OCI-M2 (cell line): Measurements from ENCODE around the gene TXLNB.

Experiments used
- DNase-seq: peaks from one replicate; lab custom pipeline; 2025; ENCODE audit not compliant: unreplicated experiment; lab: John Stamatoyannopoulos, UW

TXLNB gene

DNA sequence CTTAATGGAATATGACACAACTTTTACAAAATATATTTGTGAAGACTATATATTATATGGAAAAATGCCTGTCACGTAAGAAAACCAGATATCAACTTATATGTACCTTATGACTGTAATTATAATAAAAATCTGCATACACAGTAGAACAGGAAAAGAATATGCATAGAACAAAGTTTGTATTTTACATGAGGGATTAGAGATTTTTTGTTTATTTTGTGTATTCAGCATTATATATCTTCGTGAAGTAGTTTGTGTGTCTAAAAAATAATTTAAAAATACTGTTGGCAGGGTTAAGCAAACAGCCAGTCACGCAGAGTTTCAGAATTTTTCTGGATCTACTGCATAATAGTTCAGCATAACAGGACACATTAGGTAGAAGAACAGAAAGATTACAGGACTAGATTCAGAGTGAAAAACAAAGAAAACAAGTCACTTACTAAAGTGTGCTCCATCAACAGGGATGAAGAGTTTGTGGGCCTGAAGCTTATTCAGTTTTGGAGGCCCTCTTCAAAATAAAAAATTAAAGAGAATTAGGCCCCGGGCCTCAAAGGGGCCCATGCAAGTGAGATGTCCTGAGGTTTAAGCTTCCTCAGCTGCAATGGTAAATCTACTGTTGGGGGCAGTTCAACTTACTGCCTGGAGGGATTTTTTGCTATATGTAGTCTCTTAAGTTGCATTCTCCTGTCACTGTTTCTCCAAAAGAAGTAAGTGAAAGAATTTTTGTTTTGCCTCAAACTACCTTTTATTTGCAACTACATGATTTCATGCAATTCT, 16.3 kb downstream of the TXLNB start:
- no peak for DNase-seq

DNA sequence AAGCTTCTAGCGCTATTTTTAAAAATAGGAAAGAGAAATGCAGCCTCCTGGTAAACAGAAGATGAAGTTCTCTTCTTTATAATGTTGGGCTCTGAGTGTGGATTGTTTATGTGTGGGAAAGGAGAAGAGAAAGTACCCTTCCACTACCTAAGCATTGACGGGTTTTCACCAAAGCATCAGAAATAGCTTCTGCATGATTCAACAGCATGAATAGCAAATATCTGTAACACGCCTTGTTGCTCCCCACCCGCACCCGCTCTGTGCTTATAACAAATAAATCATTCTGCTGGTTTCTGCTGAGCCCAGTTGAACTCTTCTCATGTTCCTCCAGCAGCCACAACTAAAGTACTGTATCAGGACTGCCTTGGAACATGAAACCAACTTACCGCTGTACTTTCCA, 20.7 kb downstream of the TXLNB start:
- DNase-seq, result no peak

DNA sequence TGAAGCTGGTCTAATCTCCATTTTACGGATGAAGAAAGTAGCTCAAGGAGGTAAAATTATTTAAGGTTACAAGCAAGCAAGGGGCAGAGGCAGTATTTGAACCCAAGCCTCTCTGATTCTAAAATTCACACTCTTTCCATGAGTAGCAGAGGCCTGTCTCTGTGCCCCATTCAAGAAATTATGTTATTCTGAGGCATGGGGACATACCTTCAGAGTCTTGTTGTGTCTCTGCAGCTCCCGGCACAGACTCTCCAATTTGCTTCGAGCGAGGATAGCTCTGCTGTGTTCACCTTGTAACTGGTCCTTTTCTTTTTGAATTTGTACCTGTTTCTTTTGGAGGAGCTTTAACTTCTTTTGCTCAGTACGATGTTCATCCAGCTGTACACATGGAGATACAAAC, 21.5 kb downstream of the TXLNB start:
- DNase-seq, result no peak

DNA sequence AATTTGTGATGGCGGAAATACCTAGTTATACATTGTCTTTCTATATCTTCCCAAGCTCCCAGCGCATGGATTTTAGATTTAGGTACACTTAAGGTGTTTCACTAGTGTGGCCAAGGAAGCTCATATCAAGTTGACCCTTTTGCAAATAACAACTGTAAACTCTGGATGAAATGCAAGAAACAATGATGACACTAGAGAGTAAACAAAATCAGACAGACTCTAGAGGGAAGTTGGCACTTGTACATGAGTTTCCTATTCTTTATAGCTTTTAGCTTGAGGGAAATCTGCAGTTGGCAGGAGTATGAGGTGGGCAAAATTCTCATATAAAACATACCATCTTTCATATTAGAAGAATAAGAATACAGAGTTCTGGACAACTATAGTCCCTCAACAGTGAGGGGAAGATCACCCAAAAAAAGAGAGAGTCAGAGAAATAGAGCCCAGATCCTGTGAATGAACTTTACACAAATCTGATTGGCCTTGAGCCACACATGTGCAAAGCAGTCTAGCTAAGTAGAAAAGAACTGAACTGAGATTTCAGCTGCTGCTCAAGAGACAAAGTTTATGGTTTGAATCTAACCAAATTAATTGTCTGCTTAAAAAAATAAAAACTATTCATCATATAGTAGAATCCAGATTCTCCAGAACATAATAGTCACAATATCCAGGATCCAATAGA, 26.1 kb downstream of the TXLNB start:
- no peak for DNase-seq

- no peak for DNase-seq
These were observed 29.1 kb downstream of the TXLNB start for GRCh38 chr6:139262519-139263300.

- DNase-seq, result no peak
These were observed 33.9 kb downstream of the TXLNB start for GRCh38 chr6:139257821-139258398.

- no peak for DNase-seq
These were observed 34.5 kb downstream of the TXLNB start for GRCh38 chr6:139257291-139257690.

- no peak for DNase-seq
These were observed 35.7 kb downstream of the TXLNB start for GRCh38 chr6:139256087-139256486.

GRCh38 chr6:139254196-139254595, 37.6 kb downstream of the TXLNB start:
- DNase-seq, result no peak

DNA sequence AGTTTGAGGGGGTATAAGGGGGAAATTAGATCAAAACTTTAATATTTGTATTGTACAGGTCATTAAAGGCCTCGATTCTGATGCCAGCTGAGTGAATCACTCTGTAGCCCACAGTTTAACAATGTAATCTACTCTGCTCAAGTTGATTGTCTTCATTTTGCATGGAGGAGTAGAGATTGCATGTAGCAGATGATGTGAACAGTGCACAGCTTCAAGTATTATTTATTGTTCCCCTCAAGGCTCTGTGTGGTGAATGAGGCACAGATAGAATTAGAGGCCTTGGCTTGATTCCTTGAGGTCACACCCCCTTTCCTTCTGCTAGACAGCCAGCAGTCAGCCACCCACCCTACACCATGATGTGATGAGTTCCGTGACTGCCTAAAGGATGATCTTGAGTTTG, 38.1 kb downstream of the TXLNB start:
- DNase-seq, result no peak

GRCh38 chr6:139251691-139252390, 40.0 kb downstream of the TXLNB start:
- no peak for DNase-seq

DNA sequence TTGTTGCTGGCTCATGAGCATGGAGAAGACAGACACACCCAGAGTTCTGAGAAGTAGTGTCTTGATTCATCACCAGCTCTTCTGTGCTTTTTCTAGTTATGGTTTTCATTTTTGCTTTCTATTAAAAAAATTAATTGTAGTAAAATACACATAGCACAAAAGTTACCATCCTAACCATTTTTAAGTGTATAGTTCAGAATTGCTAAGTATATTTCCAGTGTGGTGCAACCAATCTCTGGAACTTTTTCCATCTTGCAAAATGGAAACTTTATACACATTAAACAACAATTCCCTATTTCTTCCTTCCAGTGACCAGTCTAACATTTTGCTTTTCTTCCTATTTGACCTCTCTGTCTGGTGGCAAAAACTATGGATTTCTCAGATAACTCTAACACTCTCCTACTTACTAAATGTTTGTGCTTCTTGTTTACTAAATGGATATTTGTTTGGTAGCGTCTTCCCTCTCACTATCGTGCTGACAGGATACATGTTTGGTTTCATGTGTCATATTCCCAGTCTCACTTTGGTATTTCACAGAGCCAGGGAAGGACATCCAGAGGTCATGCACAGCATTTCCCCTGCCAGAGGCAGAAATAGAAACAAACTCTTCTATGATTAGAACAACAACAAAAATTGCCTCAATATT, 40.6 kb downstream of the TXLNB start:
- no peak for DNase-seq

GRCh38 chr6:139250296-139251044, 41.3 kb downstream of the TXLNB start:
- DNase-seq, result no peak

DNA sequence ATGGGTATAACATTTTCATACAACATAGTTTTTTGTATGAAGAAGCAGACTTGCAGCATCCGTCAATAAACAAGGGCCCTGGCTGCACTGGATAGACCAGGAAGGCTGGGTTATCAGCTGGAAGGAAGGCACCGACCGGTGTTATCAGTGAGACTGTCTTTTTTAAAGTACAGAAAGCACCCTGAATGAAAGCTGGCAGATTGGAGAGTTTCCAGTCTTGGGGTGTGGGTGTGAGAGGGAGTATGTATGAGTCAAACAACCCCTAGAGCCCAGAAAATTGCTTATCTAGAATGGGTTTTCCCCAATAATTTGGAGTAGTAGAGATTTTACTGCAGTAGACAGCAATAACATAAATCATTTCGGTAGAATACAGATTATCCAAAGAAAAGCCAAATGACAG, 42.4 kb downstream of the TXLNB start:
- no peak for DNase-seq

- DNase-seq, result no peak
These were observed 42.9 kb downstream of the TXLNB start for GRCh38 chr6:139248911-139249310.

- no peak for DNase-seq
These were observed 44.2 kb downstream of the TXLNB start for GRCh38 chr6:139247618-139248017.

DNA sequence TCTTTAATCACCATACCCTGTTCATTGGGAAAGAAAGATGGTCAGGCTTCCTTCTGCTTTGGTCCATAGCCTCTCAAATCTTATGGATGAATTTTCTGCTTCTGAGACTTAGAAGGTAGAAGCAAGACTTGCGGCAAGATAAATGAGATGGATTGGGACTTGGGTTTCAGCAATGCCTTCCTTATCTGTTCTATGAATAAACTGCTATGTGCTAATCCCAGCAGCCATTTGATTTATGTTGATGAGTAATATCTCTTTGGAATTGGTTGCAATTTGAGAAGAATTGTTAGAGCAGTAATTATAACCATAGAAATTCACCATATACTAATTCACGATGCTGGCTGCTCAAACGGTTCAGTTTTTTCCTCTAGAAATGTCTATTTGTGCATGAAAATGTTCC, 48.3 kb downstream of the TXLNB start:
- no peak for DNase-seq

GRCh38 chr6:139242457-139243240, 49.1 kb downstream of the TXLNB start:
- no peak for DNase-seq
